Activated CD8-positive, alpha-beta memory T cell treated with anti-CD3 and anti-CD28 coated beads, Interleukin-2, amount 10 ng/mL, durations not matched to agents 7 days and 5 days (primary cell): Measurements from ENCODE around the gene M6PR. TPM values are rescaled to one million over a fixed set of nuclear protein-coding genes. Genes with fewer than 3 reads are reported as not detected.

Source experiments
- ATAC-seq: fragments of 150-1000 bp; cut with Tn5 transposase; one replicate; pipeline ENCODE4 v1.10.0; 2021; ENCODE audit warnings: moderate library complexity
- CTCF ChIA-PET: fragments of 350-600 bp; sonication (Branson Sonifier 250); formaldehyde crosslinking; loops from one replicate; lab custom pipeline; 2021; ENCODE audit warnings: antibody characterized with exemption; lab: Charles Lee
- DNase-seq: peaks from one replicate; pipeline ENCODE4 v3.0.0-alpha.2; 2020
- H3K27ac Mint-ChIP-seq: one replicate; pipeline ENCODE4 v1.8.0; 2021; ENCODE audit warnings: mild to moderate bottlenecking, mixed read lengths
- H3K27me3 Mint-ChIP-seq: one replicate; pipeline ENCODE4 v1.8.0; 2021; ENCODE audit warnings: mixed read lengths
- H3K36me3 Mint-ChIP-seq: one replicate; pipeline ENCODE4 v1.8.0; 2021; ENCODE audit warnings: mild to moderate bottlenecking, mixed read lengths
- H3K4me1 Mint-ChIP-seq: one replicate; pipeline ENCODE4 v1.8.0; 2021; ENCODE audit warnings: mixed read lengths
- H3K4me3 Mint-ChIP-seq: one replicate; pipeline ENCODE4 v1.8.0; 2021; ENCODE audit warnings: mild to moderate bottlenecking, moderate library complexity, mixed read lengths
- H3K9me3 Mint-ChIP-seq: one replicate; pipeline ENCODE4 v1.8.0; 2022; ENCODE audit warnings: low read depth, mixed read lengths
- total RNA-seq, 2 experiments: library from RNA; stranded (reverse); gene quantifications; one replicate each; pipeline ENCODE4 v1.2.3, GENCODE V29; 2021

The M6PR gene
- total RNA-seq, 2 experiments from 2014 or later: 182 to 206 TPM

DNA sequence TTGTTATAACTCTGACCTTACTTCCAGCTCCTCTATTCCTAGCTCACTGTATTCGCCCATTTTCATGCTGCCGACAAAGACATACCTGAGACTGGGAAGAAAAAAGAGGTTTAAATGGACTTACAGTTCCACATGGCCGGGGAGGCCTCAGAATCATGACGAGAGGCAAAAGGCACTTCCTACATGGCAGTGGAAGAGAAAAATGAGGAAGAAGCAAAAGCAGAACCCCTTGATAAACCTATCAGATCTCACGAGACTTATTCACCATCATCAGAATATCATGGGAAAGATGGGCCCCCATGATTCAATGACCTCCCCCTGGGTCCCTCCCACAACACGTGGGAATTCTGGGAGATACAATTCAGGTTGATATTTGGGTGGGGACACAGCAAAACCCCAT, 49.6 kb downstream of the M6PR start:
- no peaks in the 10 kb centered on the region for H3K4me1 Mint-ChIP-seq
- H3K9me3 Mint-ChIP-seq: no peaks in the 10 kb centered on the region
- ATAC-seq (no peak), DNase-seq (no peak)
- no peak overlapping the region for H3K4me3 Mint-ChIP-seq
- H3K36me3 Mint-ChIP-seq: no peaks in the 10 kb centered on the region
- H3K27me3 Mint-ChIP-seq: peaks cover 18% of the 10 kb centered on the region
- CTCF ChIA-PET: interaction anchor here (1.4 kb wide), 1 partner anchor 9 kb away, joined by 5 read pairs; no protein-coding TSS in a partner anchor
- no peak overlapping the region for H3K27ac Mint-ChIP-seq

DNA sequence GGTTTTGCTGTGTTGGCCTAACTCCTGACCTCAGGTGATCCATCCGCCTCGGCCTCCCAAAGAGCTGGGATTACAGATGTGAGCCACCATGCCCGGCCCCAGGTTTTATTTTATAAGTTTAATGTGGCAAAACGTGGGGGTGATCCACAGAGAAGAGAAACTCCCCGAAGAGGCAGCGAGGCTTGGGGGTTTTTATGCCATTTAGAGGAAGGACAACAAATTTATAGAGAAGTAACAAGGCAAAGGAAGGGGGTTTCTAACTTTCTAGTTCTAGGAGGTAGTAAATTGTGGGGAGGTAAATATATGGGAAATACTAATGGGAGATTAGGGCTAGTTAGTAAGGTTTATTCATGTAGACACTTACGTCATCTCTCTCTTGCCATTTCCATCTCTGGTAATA, 52.4 kb downstream of the M6PR start:
- H3K36me3 Mint-ChIP-seq: no peaks in the 10 kb centered on the region
- H3K27me3 Mint-ChIP-seq: peaks cover 16% of the 10 kb centered on the region
- ATAC-seq: no peak
- H3K9me3 Mint-ChIP-seq: no peaks in the 10 kb centered on the region
- DNase-seq: no peak
- no peak overlapping the region for H3K27ac Mint-ChIP-seq
- CTCF ChIA-PET: no interaction called here
- H3K4me3 Mint-ChIP-seq: no peak overlapping the region
- no peaks in the 10 kb centered on the region for H3K4me1 Mint-ChIP-seq

DNA sequence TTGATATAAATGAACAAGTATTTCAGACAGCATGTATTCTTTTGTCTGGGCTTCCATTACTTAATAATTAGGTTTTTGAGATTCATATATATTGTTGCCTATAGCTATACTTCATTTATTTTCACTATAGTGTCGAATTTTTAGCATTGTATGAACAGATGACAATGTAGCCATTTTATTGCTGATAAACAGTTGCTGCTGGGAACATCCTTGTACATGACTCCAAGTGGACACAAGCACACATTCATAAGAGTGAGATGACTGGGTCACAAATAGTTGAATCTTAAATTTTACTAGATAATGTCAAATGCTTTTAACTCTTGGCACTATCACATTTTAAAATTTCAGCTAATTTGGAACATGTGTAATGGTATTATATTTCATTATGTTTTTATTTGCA, 54.5 kb downstream of the M6PR start:
- peaks cover 16% of the 10 kb centered on the region for H3K27me3 Mint-ChIP-seq
- no peak overlapping the region for H3K27ac Mint-ChIP-seq
- CTCF ChIA-PET: interaction anchor here (0.9 to 1.7 kb wide), 3 partner anchors 8 to 238 kb away, joined by 3 to 6 read pairs (median 5); no protein-coding TSS in a partner anchor
- H3K4me3 Mint-ChIP-seq: no peak overlapping the region
- no peaks in the 10 kb centered on the region for H3K36me3 Mint-ChIP-seq
- ATAC-seq: no peak
- no peaks in the 10 kb centered on the region for H3K9me3 Mint-ChIP-seq
- DNase-seq: no peak
- H3K4me1 Mint-ChIP-seq: peaks cover 5% of the 10 kb centered on the region

- Mint-ChIP-seq H3K27ac (no peak overlapping the region), H3K9me3 (no peaks in the 10 kb centered on the region), H3K4me3 (no peak overlapping the region), H3K27me3 (peaks cover 18% of the 10 kb centered on the region), H3K36me3 (no peaks in the 10 kb centered on the region), H3K4me1 (peaks cover 5% of the 10 kb centered on the region)
- DNase-seq (no peak), ATAC-seq (no peak)
- CTCF ChIA-PET: interaction anchor here (0.9 to 1.7 kb wide), 3 partner anchors 7 to 237 kb away, joined by 3 to 6 read pairs (median 5); no protein-coding TSS in a partner anchor
Observed at GRCh38 chr12:8894378-8894777, 55.1 kb downstream of the M6PR start.

DNA sequence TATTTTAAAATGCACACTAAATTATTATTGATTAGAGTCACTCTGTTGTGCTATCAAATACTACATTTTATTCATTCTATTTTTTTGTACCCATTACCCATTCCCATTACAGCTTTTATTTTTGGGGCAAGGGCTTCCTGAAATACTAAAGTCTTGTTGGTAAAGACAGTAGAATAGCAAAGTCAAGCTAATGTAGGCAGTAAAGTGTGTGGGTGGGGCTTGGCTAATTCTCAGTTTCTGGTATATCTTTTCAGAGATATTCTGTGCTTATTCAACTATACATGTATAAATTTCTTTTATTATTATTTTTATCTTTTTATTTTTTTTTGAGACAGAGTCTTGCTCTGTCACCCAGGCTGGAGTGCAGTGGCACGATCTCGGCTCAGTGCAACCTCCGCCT, 57.5 kb downstream of the M6PR start:
- ATAC-seq (no peak), DNase-seq (no peak)
- Mint-ChIP-seq H3K4me1 (peaks cover 5% of the 10 kb centered on the region), H3K36me3 (no peaks in the 10 kb centered on the region), H3K27ac (no peak overlapping the region), H3K27me3 (peaks cover 17% of the 10 kb centered on the region), H3K4me3 (no peak overlapping the region), H3K9me3 (no peaks in the 10 kb centered on the region)
- CTCF ChIA-PET: interaction anchor here (1.9 to 3.6 kb wide), 5 partner anchors 22 to 234 kb away, joined by 5 to 28 read pairs (median 13); partner anchors contain the start of genes M6PR and PHC1

Other genes with a start within 250 kb of the M6PR start
- gene A2ML1, start 127.0 kb downstream of the M6PR start, total RNA-seq: not detected
- 1 to 10 TPM; 5.1 to 9.2 TPM for gene PHC1, start 35.1 kb downstream of the M6PR start, total RNA-seq
- gene KLRG1, start 39.9 kb upstream of the M6PR start, total RNA-seq: 1 to 10 TPM; 4.3 to 5.6 TPM
- gene A2M, start 166.3 kb upstream of the M6PR start, total RNA-seq: under 1 TPM in 1 of 2 experiments, not detected in 1; 0.12 TPM